ENCODE data around the gene CCNY. TPM values are rescaled to one million over a fixed set of nuclear protein-coding genes. Genes with fewer than 3 reads are reported as not detected.
"Not testable (repeated sequence)": the region's sequence is repeated elsewhere in the genome, so short reads cannot be mapped to it uniquely, and the experiment has no call there.

The CCNY gene
- total RNA-seq, 2 donors from 2014 or later, result 54.9 to 60.8 TPM

DNA sequence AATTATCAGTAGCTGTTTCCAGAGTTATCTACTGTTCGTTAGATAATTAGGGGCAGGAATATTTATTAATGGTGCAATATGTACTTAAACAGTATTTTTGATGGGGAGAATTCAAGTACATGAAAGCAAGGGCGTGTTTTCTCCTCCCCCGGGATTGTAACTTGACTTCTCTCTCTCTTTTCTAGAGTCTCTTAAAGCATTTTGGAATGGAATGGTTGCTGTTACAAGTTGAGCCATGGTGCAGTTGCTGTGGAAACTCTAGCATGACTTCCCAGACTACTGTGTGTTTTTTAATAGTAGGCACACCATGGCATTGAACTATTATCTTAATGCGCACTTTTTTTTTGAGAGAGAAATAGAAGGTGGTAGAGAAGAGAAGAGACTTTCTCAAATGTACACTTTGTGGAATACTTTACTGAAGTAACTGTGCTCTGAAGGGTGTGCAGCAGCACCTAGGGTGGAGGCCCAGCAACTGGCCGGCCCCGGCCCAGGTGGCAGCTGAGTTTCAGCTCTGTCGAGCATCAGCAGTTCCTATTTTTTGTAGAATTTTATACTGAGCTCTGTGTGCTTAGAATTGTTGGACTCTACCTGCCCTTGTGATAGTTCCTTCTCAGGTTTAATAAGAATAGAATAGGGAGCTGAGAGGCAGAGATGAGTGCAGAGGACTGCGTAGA is 64.4 kb downstream of the CCNY start:
- ATAC-seq, result no peak
- no peak for DNase-seq (ENCODE audit: low spot score)
- Mint-ChIP-seq H3K4me1 (ENCODE audit: low read depth in 2 of 2) (peaks cover 18 to 21% of the 10 kb centered on the region in 2 donors), H3K4me3 (no peak overlapping the region), H3K36me3 (no peaks in the 10 kb centered on the region), H3K9me3 (no peaks in the 10 kb centered on the region), H3K27ac (no peak overlapping the region), H3K27me3 (no peaks in the 10 kb centered on the region)

DNA sequence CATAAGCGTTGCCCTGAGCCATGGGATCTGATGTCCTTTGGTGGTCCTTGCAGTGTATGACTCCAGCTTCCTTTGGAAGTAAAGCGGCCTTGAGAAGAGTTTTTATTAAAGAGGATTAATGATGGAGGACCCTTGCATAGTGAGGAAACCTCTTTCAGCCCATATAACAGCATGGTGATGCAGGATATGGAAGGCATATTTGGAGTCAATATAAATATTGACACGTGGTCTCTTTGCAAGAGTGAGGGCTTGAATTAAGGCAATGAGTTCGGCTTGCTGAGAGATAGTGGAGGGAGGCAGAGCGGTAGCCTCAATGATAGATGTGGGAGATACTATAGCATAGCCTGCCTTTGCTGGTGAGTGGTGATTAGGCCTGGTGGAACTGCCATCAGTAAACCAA is 67.2 kb downstream of the CCNY start:
- not testable (repeated sequence) for H3K27me3 Mint-ChIP-seq; H3K36me3 Mint-ChIP-seq; H3K4me3 Mint-ChIP-seq; H3K9me3 Mint-ChIP-seq; DNase-seq (ENCODE audit: low spot score); H3K27ac Mint-ChIP-seq; ATAC-seq
- peaks cover 17 to 20% of the 10 kb centered on the region in 2 donors for H3K4me1 Mint-ChIP-seq (ENCODE audit: low read depth in 2 of 2)

DNA sequence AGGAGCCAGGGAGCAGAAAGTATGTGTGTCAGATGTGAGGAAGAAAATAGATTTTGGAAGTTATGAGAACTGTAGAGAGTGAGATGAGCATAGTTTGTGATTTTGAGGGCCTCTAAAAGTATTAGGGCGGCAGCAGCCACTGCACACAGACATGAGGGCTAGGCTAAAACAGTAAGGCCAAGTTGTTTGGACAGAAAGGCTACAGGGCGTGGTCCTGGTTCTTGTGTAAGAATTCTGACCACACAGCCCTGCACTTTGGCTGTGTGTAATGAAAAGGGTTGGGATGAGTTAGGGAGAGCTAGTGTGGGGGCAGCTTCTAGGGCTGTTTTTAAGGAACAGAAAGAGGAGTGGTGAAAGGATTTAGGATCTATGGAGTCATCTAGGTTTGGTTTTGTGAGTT is 67.8 kb downstream of the CCNY start:
- not testable (repeated sequence) for H3K4me3 Mint-ChIP-seq; H3K36me3 Mint-ChIP-seq; H3K27ac Mint-ChIP-seq; DNase-seq (ENCODE audit: low spot score); H3K27me3 Mint-ChIP-seq; ATAC-seq; H3K9me3 Mint-ChIP-seq
- peaks cover 22 to 24% of the 10 kb centered on the region in 2 donors for H3K4me1 Mint-ChIP-seq (ENCODE audit: low read depth in 2 of 2)

DNA sequence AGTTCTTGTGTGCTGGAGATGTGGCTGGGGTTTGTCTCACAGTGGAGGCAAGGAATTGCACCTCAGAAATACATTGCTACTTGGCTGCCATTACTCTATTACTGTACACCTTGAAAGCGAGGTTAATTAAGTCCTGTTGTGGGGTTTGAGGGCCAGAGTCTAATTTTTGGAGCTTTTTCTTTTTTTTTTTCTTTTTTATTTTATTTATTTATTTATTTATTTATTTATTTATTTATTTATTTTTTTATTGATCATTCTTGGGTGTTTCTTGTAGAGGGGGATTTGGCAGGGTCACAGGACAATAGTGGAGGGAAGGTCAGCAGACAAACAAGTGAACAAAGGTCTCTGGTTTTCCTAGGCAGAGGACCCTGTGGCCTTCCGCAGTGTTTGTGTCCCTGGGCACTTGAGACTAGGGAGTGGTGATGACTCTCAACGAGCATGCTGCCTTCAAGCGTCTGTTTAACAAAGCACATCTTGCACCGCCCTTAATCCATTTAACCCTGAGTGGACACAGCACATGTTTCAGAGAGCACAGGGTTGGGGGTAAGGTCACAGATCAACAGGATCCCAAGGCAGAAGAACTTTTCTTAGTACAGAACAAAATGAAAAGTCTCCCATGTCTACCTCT is 69.8 kb downstream of the CCNY start:
- H3K27me3 Mint-ChIP-seq; H3K36me3 Mint-ChIP-seq; H3K4me3 Mint-ChIP-seq; H3K27ac Mint-ChIP-seq; H3K9me3 Mint-ChIP-seq; DNase-seq (ENCODE audit: low spot score); ATAC-seq: not testable (repeated sequence)
- peaks cover 35 to 41% of the 10 kb centered on the region in 2 donors for H3K4me1 Mint-ChIP-seq (ENCODE audit: low read depth in 2 of 2)

DNA sequence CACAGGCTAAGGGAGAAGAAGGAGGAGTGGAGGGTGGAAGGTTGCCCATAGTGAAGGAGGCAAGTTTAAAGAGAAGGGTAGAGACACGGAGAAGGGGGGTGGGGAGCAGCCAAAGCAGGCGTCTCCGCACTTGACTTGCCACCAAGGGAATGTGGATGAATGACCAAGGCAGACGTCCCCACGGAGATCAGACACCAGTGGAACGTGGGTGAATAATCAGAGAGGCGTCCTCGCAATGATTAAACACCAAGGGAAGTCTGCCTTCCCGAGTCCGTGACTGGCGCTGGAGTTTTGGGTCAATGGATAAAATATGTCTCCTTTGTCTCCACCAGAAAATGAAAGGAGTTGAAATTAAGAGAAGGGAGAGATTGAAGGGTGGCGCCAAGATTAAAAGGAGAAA is 71.4 kb downstream of the CCNY start:
- peak overlapping the region in 1 of 2 donors; percentile 4 for H3K27ac Mint-ChIP-seq

DNA sequence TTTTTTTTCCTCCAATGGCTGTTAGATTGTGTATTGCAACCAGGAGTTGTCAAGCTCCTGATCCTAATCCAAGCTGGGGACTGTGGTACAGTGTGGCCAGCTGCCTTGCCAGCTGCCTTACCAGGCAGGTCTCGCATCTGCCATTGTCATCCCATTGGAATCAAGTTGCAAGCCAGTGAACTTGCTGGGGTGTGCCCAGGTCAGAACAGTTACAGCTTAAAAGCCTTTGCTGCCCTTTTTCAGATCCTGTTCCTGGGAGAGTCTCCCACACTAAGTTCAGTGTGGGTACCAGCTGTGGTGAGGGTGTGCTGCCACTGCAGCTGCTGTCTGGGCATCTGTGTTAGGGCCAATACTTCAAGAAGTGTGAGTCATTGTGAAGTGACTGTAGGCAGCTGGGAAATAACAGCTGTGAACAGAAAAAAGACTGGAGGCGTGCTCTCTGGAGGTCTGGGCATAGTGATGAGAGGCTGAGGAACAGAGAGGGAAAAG is 72.8 kb downstream of the CCNY start:
- Mint-ChIP-seq H3K27ac (peak overlapping the region in 1 of 2 donors; percentile 52), H3K4me1 (ENCODE audit: low read depth in 2 of 2) (peaks cover 37 to 43% of the 10 kb centered on the region in 2 donors), H3K27me3 (no peaks in the 10 kb centered on the region), H3K9me3 (no peaks in the 10 kb centered on the region), H3K4me3 (no peak overlapping the region), H3K36me3 (no peaks in the 10 kb centered on the region)
- ATAC-seq (peak; percentile 77 to 81), DNase-seq (ENCODE audit: low spot score) (no peak)

More for the DNA sequence above, 71.4 kb downstream of the CCNY start:
- H3K27me3 Mint-ChIP-seq; DNase-seq (ENCODE audit: low spot score); H3K4me3 Mint-ChIP-seq; H3K36me3 Mint-ChIP-seq; H3K9me3 Mint-ChIP-seq; ATAC-seq: not testable (repeated sequence)
- peaks cover 35 to 41% of the 10 kb centered on the region in 2 donors for H3K4me1 Mint-ChIP-seq (ENCODE audit: low read depth in 2 of 2)

DNA sequence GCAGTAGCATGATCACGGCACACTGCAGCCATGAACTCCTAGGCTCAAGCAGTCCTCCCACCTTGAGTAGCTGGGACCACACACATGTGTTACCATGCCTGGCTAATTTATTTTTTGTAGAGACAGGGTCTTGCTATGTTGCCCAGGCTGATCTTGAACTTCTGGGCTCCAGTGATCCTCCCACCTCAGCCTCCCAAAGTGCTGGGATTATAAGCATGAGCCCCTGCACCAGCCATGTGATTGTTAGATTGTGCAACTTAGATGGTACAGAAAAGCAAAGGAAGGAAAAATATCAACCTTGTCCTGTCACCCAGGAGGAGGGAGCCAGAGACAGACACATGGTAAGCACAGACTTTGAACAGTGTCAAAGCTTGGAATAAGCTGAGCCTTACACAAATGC is 73.5 kb downstream of the CCNY start:
- H3K27ac Mint-ChIP-seq, result peak overlapping the region in 1 of 2 donors; percentile 52
- peaks cover 43 to 50% of the 10 kb centered on the region in 2 donors for H3K4me1 Mint-ChIP-seq (ENCODE audit: low read depth in 2 of 2)
- DNase-seq (ENCODE audit: low spot score), result no peak
- no peak overlapping the region for H3K4me3 Mint-ChIP-seq
- ATAC-seq, result no peak
- H3K9me3 Mint-ChIP-seq, result no peaks in the 10 kb centered on the region
- no peaks in the 10 kb centered on the region for H3K27me3 Mint-ChIP-seq
- no peaks in the 10 kb centered on the region for H3K36me3 Mint-ChIP-seq

DNA sequence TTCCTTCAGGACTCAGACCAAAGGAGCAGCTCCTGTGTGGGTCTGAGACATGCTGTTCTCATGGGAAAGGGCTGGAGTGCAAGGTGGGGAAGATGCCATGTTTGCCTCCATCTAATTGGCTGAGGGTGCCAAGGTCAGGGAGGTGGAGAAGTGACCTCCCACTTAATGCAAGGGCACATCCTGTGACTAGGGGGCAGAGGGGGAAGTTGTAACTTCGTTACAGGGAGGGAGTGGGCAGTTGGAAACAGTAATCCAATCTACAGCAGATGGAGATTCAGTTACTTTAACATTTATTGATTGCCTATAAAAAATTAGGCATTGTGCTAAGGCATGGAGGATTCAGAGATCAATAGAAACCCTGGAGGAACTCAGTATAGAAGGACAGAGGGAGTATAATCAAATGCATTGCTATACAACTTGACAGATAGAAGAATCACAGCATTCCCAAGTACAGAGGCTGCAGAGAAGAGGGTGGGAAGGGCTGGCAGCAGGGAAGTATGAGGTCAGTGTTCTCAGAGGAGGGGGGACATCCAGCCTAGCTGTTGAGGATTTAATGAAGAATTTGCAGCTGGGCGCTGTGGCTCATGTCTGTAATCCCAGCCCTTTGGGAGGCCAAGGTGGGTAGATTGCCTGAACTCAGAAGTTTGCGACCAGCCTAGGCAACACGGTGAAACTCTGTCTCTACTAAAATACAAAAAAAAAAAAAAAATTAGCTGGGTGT is 75.9 kb downstream of the CCNY start:
- H3K36me3 Mint-ChIP-seq, result no peaks in the 10 kb centered on the region
- H3K4me3 Mint-ChIP-seq, result no peak overlapping the region
- H3K27me3 Mint-ChIP-seq, result no peaks in the 10 kb centered on the region
- no peaks in the 10 kb centered on the region for H3K9me3 Mint-ChIP-seq
- H3K27ac Mint-ChIP-seq, result no peak overlapping the region
- peaks cover 57 to 61% of the 10 kb centered on the region in 2 donors for H3K4me1 Mint-ChIP-seq (ENCODE audit: low read depth in 2 of 2)
- ATAC-seq (no peak), DNase-seq (ENCODE audit: low spot score) (no peak)

DNA sequence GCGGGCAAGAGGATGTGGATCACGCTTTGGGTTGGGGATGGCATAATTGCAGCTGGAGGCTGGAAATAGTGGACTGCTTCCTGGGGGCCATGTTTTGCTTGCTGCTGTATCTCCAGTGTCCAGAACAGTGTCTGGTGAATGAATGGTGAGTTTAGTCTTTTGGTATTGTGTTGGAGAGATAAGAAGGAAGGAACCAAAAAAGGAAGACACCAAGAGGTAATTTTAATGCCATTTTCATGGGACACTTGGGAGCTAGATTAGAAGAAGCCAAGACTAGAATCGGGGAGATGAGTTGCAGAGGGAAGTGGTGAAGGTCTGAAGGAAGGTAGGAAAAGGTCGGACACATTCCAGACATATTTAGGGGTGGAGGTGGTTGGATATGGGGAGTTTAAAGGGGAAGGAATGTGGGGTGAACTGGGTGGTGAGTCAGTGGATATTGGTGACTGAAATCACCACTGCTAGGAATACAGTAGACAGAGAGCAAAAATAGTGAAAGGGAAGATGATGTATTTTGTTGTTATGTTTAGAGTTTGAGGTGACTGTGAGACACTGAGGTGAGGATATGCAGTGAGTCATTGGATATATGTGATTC is 76.7 kb downstream of the CCNY start:
- Mint-ChIP-seq H3K27ac (no peak overlapping the region), H3K4me1 (ENCODE audit: low read depth in 2 of 2) (peaks cover 52 to 59% of the 10 kb centered on the region in 2 donors), H3K4me3 (no peak overlapping the region), H3K36me3 (no peaks in the 10 kb centered on the region), H3K9me3 (no peaks in the 10 kb centered on the region), H3K27me3 (no peaks in the 10 kb centered on the region)
- peak in 1 of 2 donors; percentile 43 for ATAC-seq
- no peak for DNase-seq (ENCODE audit: low spot score)

DNA sequence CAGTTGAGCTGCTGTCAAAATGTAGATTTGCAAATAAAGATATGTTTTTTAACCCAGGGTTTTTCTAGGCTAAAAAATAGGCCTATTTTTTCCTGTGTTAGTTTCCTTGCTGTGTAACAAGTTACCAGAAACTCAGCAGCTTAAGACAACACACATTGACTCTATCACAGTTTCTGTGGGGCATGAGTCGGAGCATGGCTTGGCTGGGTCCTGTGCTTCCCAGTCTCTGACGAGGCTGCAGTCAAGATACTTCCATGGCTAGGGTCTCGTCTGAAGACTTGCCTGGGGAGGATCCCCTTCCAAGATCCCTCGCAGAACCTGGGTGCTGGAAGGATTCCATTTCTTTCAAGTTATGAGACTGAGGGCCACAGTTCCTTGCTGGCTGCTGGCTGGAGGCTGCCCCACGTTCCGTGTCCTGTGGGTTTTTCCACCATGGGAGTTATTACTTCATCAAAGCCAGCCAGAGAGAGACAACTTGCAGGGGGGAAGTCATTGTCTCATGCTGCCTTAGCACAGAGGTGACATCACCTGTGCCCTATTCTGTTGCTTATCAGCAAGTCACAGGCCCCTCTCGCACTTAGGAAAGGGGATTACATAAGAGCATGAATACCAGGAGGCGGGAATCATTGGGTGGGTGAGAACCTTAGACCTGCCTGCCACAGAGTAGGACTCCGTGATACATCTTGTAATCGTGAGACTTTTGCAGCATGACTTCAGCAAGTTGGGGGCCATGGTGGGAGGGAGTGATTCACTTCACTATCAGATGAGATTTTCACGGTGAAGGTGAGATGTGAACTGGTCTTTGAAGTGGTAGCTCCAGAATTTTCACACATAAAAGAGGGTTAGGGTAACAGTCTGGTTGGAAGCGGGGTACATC is 77.9 kb downstream of the CCNY start:
- H3K36me3 Mint-ChIP-seq, result no peaks in the 10 kb centered on the region

DNA sequence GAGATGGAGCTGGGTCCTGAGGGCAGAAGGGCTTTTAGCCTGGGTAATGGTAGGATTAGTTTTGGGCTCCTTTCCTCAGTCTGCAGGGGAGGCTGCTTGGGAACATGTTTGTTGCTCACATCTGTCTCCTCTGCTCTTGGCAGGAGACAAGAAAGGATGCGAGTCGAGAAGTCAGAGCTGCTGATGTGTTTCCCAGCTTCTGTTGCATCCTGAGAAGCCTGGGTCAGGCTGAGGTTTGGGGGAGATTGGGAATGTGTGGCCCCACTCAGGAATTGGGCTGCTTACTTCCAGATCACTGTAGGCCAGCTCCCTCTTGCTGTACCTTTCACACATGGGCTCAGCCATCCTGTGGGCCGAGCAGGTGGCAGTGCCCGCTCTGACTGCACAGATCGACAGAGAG is 79.2 kb downstream of the CCNY start:
- Mint-ChIP-seq H3K4me3 (no peak overlapping the region), H3K27me3 (no peaks in the 10 kb centered on the region), H3K36me3 (no peaks in the 10 kb centered on the region), H3K9me3 (no peaks in the 10 kb centered on the region), H3K4me1 (ENCODE audit: low read depth in 2 of 2) (peaks cover 43 to 48% of the 10 kb centered on the region in 2 donors), H3K27ac (peak overlapping the region in 1 of 2 donors; percentile 9)
- DNase-seq (ENCODE audit: low spot score) (no peak), ATAC-seq (no peak)

More for the DNA sequence above, 77.9 kb downstream of the CCNY start:
- DNase-seq (ENCODE audit: low spot score) (no peak), ATAC-seq (no peak)
- no peaks in the 10 kb centered on the region for H3K9me3 Mint-ChIP-seq
- no peak overlapping the region for H3K4me3 Mint-ChIP-seq
- peak overlapping the region; percentile 9 to 28 for H3K27ac Mint-ChIP-seq
- no peaks in the 10 kb centered on the region for H3K27me3 Mint-ChIP-seq
- H3K4me1 Mint-ChIP-seq (ENCODE audit: low read depth in 2 of 2), result peaks cover 48 to 50% of the 10 kb centered on the region in 2 donors

DNA sequence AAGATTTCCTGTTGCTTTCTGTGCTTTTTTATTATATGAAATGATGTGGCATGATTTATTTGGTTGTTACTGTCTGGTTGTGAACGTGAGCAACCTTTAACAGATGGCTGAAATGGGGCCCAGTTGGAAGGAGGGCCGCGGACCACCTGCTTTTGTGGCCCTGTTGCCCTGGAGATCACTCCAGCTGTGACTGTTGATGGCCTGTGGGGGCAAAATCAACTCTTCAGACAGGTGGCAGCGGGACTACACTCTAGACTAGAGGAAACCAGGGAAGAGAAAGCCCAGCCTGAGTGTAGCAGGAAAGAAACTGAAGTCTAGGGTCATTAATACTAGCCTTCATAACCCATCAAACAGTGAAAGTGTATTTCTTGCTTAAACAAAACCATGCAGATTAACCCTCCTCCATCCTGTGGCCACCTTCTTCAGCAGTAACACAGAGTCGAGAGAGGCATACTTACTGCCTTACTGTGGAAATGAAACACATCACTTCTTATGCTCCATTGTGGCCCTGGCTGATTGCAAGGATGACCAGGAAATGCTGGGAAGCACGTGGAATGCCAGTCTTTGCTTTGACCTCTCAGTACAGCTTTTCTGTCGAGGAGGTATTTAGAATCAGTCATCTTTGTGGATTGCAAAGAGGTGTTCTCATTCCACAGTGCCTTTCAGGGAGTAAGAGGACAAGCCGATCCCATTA is 80.5 kb downstream of the CCNY start:
- Mint-ChIP-seq H3K9me3 (no peaks in the 10 kb centered on the region), H3K4me1 (ENCODE audit: low read depth in 2 of 2) (peaks cover 45 to 49% of the 10 kb centered on the region in 2 donors), H3K36me3 (no peaks in the 10 kb centered on the region), H3K27me3 (no peaks in the 10 kb centered on the region), H3K4me3 (no peak overlapping the region), H3K27ac (no peak overlapping the region)
- DNase-seq (ENCODE audit: low spot score) (no peak), ATAC-seq (no peak)

DNA sequence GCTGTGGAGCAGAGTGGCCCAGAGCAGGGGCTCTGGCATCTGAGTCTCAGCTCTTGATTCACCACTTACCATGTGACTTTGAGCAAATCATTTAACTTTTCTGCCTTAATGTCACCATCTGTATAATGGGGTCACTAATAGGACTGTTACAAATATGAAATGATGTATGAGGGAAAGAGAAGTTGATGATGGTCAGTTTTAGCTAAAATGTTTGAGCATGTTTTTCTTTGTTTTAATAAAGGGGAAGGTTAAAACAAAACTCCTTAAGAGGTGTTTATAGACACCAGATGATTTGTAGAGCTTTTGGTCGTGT is 81.0 kb downstream of the CCNY start:
- no peaks in the 10 kb centered on the region for H3K27me3 Mint-ChIP-seq
- no peak overlapping the region for H3K4me3 Mint-ChIP-seq
- ATAC-seq (no peak), DNase-seq (ENCODE audit: low spot score) (no peak)
- no peaks in the 10 kb centered on the region for H3K36me3 Mint-ChIP-seq
- peaks cover 47 to 50% of the 10 kb centered on the region in 2 donors for H3K4me1 Mint-ChIP-seq (ENCODE audit: low read depth in 2 of 2)
- no peak overlapping the region for H3K27ac Mint-ChIP-seq
- no peaks in the 10 kb centered on the region for H3K9me3 Mint-ChIP-seq

Measured in natural killer cell treated with Interleukin-12 subunit alpha and Interleukin-12 subunit beta and Interleukin-15 and Interleukin-18, amount 100 ng/mL, for 72 hours (primary cell).